ENCODE measurements around the gene TEKT2.

The TEKT2 gene

DNA sequence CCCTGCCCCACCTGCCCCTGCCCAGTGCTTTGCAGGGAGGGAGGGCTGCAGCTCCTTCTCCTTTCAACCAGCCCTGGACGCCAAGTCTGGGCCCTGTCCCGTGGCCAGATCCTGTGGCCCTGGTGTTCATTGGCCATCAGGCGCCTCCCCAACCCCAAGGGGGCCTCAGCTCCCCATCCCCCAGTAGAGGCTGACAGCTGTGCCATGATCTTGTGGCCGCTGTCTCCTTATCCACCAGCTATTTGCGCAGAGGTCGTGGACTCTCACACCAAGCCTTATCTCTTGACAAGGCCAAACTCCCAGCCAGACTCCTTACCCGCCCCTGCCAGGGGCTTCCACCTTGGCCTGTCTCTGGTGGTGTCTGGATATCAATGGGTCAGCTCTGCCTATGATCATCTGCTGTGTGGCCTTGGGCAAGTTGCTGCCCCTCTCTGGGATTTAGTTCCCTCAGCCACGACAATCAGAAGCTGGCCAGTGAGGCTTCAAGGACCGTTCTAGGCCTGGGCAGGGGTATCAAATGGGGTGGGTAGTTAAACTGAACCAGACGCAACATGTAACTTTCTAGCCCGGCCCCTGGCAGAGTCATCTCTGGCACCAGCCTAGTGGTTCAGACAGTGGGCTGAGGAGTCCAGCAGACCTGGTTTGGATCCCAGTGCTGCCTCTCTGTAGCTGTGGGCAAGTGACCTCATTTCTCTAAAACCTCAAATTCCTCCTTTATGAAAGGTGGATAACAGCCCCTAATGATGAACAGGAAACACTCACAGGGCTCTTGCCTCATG, 44.4 kb downstream of the TEKT2 start:
- Histone ChIP-seq H3K27ac (no peak overlapping the region), H2AFZ (ENCODE audit: low read depth) (no peak overlapping the region), H4K20me1 (ENCODE audit: insufficient read depth) (no peaks in the 10 kb centered on the region), H3K4me3 (IDR thresholded peaks at IDR 0.05; ENCODE audit: insufficient read depth, low read depth, low read length) (no peak overlapping the region), H3K4me1 (ENCODE audit: low read depth, poor library complexity, severe bottlenecking) (peaks cover 6% of the 10 kb centered on the region), H3K4me2 (no peak overlapping the region), H3K79me2 (ENCODE audit: insufficient read depth, low read depth) (no peaks in the 10 kb centered on the region), H3K27me3 (ENCODE audit: insufficient read depth, low read depth) (no peaks in the 10 kb centered on the region), H3K36me3 (ENCODE audit: insufficient read depth) (no peaks in the 10 kb centered on the region), H3K9ac (no peak overlapping the region)
- TF ChIP-seq, protein P1, sequence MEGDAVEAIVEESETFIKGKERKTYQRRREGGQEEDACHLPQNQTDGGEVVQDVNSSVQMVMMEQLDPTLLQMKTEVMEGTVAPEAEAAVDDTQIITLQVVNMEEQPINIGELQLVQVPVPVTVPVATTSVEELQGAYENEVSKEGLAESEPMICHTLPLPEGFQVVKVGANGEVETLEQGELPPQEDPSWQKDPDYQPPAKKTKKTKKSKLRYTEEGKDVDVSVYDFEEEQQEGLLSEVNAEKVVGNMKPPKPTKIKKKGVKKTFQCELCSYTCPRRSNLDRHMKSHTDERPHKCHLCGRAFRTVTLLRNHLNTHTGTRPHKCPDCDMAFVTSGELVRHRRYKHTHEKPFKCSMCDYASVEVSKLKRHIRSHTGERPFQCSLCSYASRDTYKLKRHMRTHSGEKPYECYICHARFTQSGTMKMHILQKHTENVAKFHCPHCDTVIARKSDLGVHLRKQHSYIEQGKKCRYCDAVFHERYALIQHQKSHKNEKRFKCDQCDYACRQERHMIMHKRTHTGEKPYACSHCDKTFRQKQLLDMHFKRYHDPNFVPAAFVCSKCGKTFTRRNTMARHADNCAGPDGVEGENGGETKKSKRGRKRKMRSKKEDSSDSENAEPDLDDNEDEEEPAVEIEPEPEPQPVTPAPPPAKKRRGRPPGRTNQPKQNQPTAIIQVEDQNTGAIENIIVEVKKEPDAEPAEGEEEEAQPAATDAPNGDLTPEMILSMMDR (conservative IDR thresholded peaks at IDR 0.05; ENCODE audit: low read depth, low read length) = no peak

DNA sequence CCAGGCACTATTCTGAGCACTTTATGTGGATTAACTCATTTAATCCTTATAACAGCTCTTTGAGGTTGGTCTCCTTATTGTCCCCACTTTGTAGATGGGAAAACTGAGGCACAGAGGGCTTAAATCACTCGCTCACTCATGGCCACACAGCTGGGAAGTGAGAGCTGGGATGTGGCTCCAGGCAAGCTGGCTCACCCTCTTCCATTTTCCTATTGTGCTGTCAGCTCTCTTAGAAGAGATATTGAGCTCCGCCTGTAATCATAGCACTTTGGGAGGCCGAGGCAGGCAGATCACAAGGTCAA, 45.0 kb downstream of the TEKT2 start:
- no peaks in the 10 kb centered on the region for H3K79me2 ChIP-seq (ENCODE audit: insufficient read depth, low read depth)
- H3K27me3 ChIP-seq (ENCODE audit: insufficient read depth, low read depth) = no peaks in the 10 kb centered on the region
- H3K4me2 ChIP-seq = no peak overlapping the region
- H2AFZ ChIP-seq (ENCODE audit: low read depth) = no peak overlapping the region
- no peaks in the 10 kb centered on the region for H3K36me3 ChIP-seq (ENCODE audit: insufficient read depth)
- H3K4me3 ChIP-seq (IDR thresholded peaks at IDR 0.05; ENCODE audit: insufficient read depth, low read depth, low read length) = no peak overlapping the region
- H3K27ac ChIP-seq = no peak overlapping the region
- H4K20me1 ChIP-seq (ENCODE audit: insufficient read depth) = no peaks in the 10 kb centered on the region
- no peak overlapping the region for H3K9ac ChIP-seq
- H3K4me1 ChIP-seq (ENCODE audit: low read depth, poor library complexity, severe bottlenecking) = peaks cover 6% of the 10 kb centered on the region
- TF ChIP-seq, protein P1 (conservative IDR thresholded peaks at IDR 0.05; ENCODE audit: low read depth, low read length) = no peak

DNA sequence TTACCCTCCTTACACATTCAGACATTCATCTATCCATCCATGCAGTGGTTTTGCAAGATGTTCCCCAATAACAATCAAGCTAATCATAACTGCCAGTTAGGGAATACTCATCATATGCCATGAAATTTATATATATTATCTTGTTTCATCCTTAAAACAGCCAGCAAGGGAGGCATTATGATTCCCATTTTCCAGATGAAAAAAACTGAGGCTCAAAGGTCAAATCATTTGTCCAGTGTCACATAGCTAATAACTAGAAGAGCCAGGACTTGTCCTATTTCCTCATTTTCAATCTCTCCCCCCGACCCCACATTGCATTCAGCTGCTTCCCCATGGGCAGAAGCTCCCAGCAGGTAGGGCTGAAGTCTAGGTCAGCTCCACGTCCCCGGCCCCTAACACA, 48.1 kb downstream of the TEKT2 start:
- H3K27ac ChIP-seq = no peak overlapping the region

DNA sequence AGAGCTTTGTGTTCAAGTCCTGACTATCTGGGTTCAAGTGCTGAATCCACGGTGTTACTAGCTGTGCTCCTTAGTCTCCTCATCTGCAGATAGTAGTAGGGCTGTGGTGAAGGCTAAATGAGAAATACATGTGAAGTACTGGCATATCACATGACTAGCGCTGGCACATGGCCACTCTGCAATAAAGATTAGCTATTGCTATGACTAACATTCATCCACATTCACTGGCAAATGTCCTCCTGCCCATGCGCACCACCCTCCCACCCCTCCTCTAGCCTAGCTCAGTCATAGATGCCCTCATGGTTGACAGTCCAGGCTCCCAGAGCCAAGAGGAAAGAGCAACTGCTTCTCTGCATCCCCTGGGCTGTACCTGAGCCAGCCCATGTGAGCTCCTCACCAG, 49.6 kb downstream of the TEKT2 start:
- H3K79me2 ChIP-seq (ENCODE audit: insufficient read depth, low read depth) = no peaks in the 10 kb centered on the region
- H3K27ac ChIP-seq = no peak overlapping the region
- H3K4me3 ChIP-seq (IDR thresholded peaks at IDR 0.05; ENCODE audit: insufficient read depth, low read depth, low read length) = no peak overlapping the region
- no peaks in the 10 kb centered on the region for H3K27me3 ChIP-seq (ENCODE audit: insufficient read depth, low read depth)
- TF ChIP-seq, protein P1 (conservative IDR thresholded peaks at IDR 0.05; ENCODE audit: low read depth, low read length) = no peak
- peaks cover 3% of the 10 kb centered on the region for H3K4me1 ChIP-seq (ENCODE audit: low read depth, poor library complexity, severe bottlenecking)
- H3K9ac ChIP-seq = no peak overlapping the region
- H3K36me3 ChIP-seq (ENCODE audit: insufficient read depth) = 0 out of 2 replicates have a peak, but pooled peaks cover 4% of the 10 kb centered on the region
- no peak overlapping the region for H2AFZ ChIP-seq (ENCODE audit: low read depth)
- no peak overlapping the region for H3K4me2 ChIP-seq
- H4K20me1 ChIP-seq (ENCODE audit: insufficient read depth) = no peaks in the 10 kb centered on the region

More for the DNA sequence above, 48.1 kb downstream of the TEKT2 start:
- H4K20me1 ChIP-seq (ENCODE audit: insufficient read depth) = no peaks in the 10 kb centered on the region
- H3K27me3 ChIP-seq (ENCODE audit: insufficient read depth, low read depth) = no peaks in the 10 kb centered on the region
- H3K4me2 ChIP-seq = no peak overlapping the region
- no peaks in the 10 kb centered on the region for H3K36me3 ChIP-seq (ENCODE audit: insufficient read depth)
- H2AFZ ChIP-seq (ENCODE audit: low read depth) = no peak overlapping the region
- H3K4me3 ChIP-seq (IDR thresholded peaks at IDR 0.05; ENCODE audit: insufficient read depth, low read depth, low read length) = no peak overlapping the region
- peaks cover 6% of the 10 kb centered on the region for H3K4me1 ChIP-seq (ENCODE audit: low read depth, poor library complexity, severe bottlenecking)
- no peak overlapping the region for H3K9ac ChIP-seq
- TF ChIP-seq, protein P1 (conservative IDR thresholded peaks at IDR 0.05; ENCODE audit: low read depth, low read length) = no peak
- H3K79me2 ChIP-seq (ENCODE audit: insufficient read depth, low read depth) = no peaks in the 10 kb centered on the region

All from KMS-11 (cell line).